Fibroblast of mammary gland (primary cell): Measurements from ENCODE around the gene MYO16.

Source experiments
- DNase-seq: peaks from one replicate; pipeline ENCODE4 v3.0.0-alpha.2; 2010; ENCODE audit warnings: low read depth
- H3K4me3 ChIP-seq: 2 replicates; pipeline ENCODE4 v1.5.1; 2011; ENCODE audit warnings: low read depth, mild to moderate bottlenecking, low read length, moderate library complexity; ENCODE audit not compliant: control insufficient read depth
- CTCF ChIP-seq: conservative IDR thresholded peaks from 2 replicates; pipeline ENCODE4 v1.5.1; 2011; ENCODE audit warnings: low read depth, low read length, inconsistent platforms; ENCODE audit not compliant: control insufficient read depth, insufficient read depth

MYO16 gene

GRCh38 chr13:109002934-109003333 is 373.5 kb downstream of the MYO16 start:
- no peak overlapping the region for H3K4me3 ChIP-seq
- no peak for TF ChIP-seq CTCF
- DNase-seq = no peak

- no peak for TF ChIP-seq CTCF
- no peak for DNase-seq
- H3K4me3 ChIP-seq = no peak overlapping the region
Observed at GRCh38 chr13:109007946-109008345, 378.5 kb downstream of the MYO16 start.

GRCh38 chr13:109009756-109010155 is 380.3 kb downstream of the MYO16 start:
- no peak for DNase-seq
- H3K4me3 ChIP-seq = no peak overlapping the region
- TF ChIP-seq CTCF = no peak

GRCh38 chr13:109010912-109011311 is 381.5 kb downstream of the MYO16 start:
- no peak for TF ChIP-seq CTCF
- DNase-seq = no peak
- no peak overlapping the region for H3K4me3 ChIP-seq

GRCh38 chr13:109012115-109012514 is 382.7 kb downstream of the MYO16 start:
- no peak overlapping the region for H3K4me3 ChIP-seq
- DNase-seq = no peak
- no peak for TF ChIP-seq CTCF

- H3K4me3 ChIP-seq = no peak overlapping the region
- TF ChIP-seq CTCF = no peak
- no peak for DNase-seq
Observed at GRCh38 chr13:109021558-109021957, 392.1 kb downstream of the MYO16 start.

- no peak for TF ChIP-seq CTCF
- H3K4me3 ChIP-seq = no peak overlapping the region
Observed at GRCh38 chr13:109024611-109025010, 395.2 kb downstream of the MYO16 start.

More at GRCh38 chr13:109024611-109025010, 395.2 kb downstream of the MYO16 start:
- DNase-seq = peak; percentile 1
